GM21786 (cell line): Measurements from ENCODE around the gene HEG1.

Experiments used
- ATAC-seq: cut with Tn5 transposase; IDR thresholded peaks from one replicate; pipeline ENCODE4 v1.9.1; 2021; ENCODE audit not compliant: unreplicated experiment

Gene HEG1

DNA sequence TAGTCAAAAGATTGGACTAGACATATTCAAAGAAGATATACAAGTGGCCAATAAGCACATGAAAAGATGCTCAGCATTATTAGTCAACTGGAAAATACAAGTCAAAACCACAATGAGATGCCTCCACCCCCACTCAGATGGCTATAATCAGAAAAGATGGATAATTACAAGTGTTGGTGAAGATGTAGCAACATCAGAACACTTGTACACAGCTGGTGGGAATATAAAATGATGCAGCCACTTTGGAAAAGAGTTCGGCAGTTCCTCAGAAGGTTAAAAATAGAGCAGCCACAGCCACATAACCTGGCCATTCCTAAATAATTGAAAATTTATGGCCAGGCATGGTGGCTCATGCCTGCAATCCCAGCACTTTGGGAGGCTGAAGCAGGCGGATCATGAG lies 38.4 kb downstream of the HEG1 start:
- no peak for ATAC-seq

- ATAC-seq, result no peak
Measured at GRCh38 chr3:125014570-125015179, 41.1 kb downstream of the HEG1 start.

- no peak for ATAC-seq
Measured at GRCh38 chr3:125013095-125013494, 42.7 kb downstream of the HEG1 start.

GRCh38 chr3:125011941-125012340 lies 43.9 kb downstream of the HEG1 start:
- no peak for ATAC-seq

DNA sequence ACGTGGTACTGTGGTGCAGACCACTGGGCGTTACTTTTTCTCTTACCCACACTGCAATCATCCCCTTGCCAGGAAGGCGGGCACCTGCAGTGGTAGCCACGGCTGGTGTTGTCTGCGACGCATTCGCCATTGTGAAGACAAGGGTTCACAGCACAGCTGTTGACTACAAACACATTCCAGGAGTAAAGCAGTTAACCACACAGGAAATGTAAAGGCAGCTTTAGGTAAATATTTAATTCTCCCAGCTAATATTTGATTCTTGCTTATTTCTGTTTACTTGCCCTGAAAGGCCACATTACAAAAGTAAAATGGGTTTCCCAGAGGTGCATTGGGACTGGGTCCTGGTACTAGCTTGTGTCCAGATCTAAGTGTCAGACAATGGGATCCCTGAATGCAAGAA lies 45.4 kb downstream of the HEG1 start:
- ATAC-seq, result no peak

- no peak for ATAC-seq
Measured at GRCh38 chr3:125008766-125009165, 47.0 kb downstream of the HEG1 start.

- no peak for ATAC-seq
Measured at GRCh38 chr3:125006291-125006731, 49.5 kb downstream of the HEG1 start.

- ATAC-seq, result no peak
Measured at GRCh38 chr3:125005676-125006075, 50.1 kb downstream of the HEG1 start.

- no peak for ATAC-seq
Measured at GRCh38 chr3:125005222-125005621, 50.6 kb downstream of the HEG1 start.

DNA sequence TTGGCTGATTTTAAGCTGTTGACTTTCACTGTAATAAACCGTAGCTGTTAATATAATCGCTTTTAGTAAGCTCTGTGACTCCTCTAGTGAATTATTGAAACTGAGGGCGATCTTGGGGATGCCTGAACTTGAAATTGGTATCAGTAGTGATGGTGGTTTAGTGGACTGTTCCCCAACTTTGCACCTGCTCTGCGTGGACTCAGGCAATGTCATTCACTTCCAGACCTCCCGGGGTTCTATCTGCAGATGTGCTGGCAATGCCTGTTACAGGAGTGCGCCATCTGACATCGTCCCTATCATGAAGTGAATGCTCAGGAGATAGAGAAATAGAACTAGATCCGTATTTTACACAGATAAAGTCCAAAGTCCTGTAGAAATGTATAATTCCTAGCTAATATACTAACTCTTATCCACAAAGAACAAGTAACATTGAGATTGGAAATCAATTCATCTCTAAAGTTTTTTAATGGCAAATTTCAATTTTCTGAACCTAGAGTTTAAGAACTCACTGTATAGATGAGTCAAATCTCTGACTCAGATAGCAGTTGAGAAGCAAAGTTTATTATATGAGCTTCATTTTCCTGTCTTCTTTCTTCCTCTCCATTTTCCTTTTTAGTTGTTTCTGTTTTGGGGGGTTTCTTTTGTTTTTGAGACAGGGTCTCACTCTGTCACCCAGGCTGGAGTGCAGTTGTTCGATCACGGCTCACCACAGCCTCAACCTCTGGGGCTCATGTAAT lies 51.8 kb downstream of the HEG1 start:
- ATAC-seq, result no peak

GRCh38 chr3:125003369-125003853 lies 52.4 kb downstream of the HEG1 start:
- ATAC-seq, result no peak

GRCh38 chr3:125002414-125003368 lies 53.1 kb downstream of the HEG1 start:
- ATAC-seq, result no peak

GRCh38 chr3:125001557-125002413 lies 54.0 kb downstream of the HEG1 start:
- no peak for ATAC-seq

GRCh38 chr3:125000661-125001060 lies 55.1 kb downstream of the HEG1 start:
- ATAC-seq, result no peak

DNA sequence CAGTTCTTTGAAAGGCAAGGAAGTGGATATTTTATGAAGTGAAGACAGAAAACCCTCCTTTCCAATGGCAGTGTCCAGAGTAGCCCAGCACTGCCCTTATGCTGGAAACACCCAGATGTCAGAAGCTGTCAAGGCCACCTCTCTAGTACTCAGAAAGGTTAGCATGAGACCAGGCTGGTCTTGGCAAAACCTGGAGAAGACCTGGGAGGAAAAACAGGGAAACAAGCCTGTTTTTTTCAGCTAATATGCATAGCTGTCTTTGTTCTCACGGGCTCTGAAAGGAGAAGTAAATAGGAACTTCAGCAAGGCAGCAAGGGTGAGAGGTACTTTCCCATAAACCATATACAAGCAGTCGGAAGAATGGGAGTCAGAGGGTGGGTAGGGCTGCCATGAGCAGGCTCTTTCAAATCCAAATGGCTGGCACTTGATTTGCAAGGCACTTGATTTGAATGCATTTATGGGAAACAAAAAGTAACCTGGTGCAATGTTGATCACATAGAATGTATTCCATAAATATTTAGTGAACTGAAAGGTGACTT lies 55.8 kb downstream of the HEG1 start:
- ATAC-seq, result no peak

DNA sequence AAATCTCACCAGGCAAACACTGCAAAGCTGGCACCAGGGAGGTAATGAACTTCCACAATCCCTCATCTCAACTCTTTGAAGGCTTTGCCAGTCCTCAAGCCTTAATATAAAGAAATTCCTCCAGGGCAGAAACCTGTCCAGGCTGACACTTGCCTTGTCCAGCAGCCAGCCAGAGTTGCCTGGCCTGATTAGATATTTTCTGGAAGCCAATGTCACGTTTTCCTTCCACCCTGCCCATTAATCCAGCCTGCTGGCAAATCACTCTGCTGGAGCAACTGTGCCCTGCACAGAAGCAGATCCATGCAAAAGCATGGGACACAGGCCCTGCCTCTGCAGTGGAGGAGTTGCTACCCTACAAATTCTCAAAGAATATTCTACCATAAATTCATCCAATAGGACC lies 56.5 kb downstream of the HEG1 start:
- no peak for ATAC-seq

DNA sequence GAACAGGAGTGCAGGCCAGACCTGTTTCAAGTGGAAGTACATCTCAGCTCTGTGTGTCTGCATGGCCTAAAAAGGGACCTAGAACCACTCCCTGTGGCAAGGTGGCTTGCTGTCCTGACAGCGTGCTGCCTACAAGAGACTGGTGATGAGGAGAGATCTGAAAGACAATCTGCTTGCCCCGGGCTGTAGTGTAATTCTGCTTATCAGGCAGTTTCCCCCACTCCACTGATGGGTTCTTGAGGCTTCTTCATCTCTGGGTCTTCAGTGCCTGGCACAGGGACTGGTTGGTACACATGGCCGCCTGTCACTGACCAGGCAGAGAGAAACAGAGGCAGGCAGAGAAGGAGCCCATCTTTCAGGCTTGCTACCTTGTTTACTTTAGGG lies 57.6 kb downstream of the HEG1 start:
- ATAC-seq, result no peak

DNA sequence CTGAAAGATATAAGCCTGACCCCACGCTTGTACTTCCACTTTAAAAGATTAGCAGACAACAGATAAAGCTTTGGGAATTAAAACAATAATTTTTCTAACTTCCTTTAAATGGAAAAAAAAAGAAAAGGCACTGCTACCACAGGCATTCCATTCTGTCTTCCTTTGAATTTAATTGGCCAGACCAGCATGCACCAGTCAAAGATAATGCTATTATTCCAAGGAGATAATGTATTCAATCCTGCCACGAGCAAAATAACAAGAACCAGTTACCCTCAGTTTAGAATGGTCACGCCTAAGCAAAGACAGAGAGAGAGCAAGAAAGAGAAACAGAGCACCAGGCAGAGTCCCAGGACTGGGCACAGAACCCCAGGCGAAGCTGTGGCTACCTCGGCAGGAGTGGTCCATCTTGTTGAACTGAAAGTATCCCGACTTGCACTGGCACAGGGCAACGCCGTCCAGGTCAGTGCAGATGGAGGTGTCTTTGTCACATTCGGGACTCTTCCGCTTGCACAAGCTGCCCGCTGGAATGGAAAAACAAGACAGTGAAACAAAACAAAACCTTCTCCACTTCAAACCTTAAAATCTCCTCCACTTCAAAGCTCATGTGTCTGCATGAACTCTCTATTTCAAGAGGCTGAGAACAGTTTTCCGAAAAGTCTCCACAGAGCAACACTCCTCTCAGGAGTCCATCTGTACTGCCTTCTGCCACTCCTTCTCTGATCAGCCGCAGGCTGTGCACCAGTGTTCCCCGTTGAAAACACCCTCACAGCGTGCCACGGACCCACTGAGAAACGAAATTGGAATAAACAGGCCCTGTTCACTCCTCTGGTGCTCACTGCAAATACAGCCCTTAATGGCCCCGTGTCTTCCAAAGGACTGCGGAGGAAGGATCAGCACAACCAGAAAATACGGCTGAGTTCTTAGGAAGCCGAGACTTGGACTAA lies 58.2 kb downstream of the HEG1 start:
- no peak for ATAC-seq

GRCh38 chr3:124995460-124995994 lies 60.3 kb downstream of the HEG1 start:
- ATAC-seq, result no peak
